IPS-18a (cell line): ENCODE measurements around the gene CDK5RAP3.
A peak's percentile ranks its signal among the peaks of the same experiment; 100 is the strongest.

Experiments
- H3K27ac ChIP-seq: one replicate; pipeline ENCODE4 v1.5.1; 2013; ENCODE audit warnings: low read length
- H3K27me3 ChIP-seq: one replicate; pipeline ENCODE4 v1.6.1; 2013; ENCODE audit warnings: mild to moderate bottlenecking, low read length; ENCODE audit not compliant: control insufficient read depth, insufficient read depth
- H3K36me3 ChIP-seq: one replicate; pipeline ENCODE4 v1.6.1; 2013; ENCODE audit warnings: low read depth, low read length; ENCODE audit not compliant: control insufficient read depth
- H3K4me1 ChIP-seq: one replicate; pipeline ENCODE4 v1.6.1; 2013; ENCODE audit warnings: low read depth, low read length; ENCODE audit not compliant: control insufficient read depth
- H3K4me3 ChIP-seq: one replicate; pipeline ENCODE4 v1.5.1; 2013; ENCODE audit warnings: low read length
- H3K9ac ChIP-seq: one replicate; pipeline ENCODE4 v1.6.1; 2013; ENCODE audit warnings: mild to moderate bottlenecking, low read length, moderate library complexity
- H3K9me3 ChIP-seq: one replicate; pipeline ENCODE4 v1.6.1; 2013; ENCODE audit warnings: low read depth, low read length; ENCODE audit not compliant: control insufficient read depth

Gene CDK5RAP3

DNA sequence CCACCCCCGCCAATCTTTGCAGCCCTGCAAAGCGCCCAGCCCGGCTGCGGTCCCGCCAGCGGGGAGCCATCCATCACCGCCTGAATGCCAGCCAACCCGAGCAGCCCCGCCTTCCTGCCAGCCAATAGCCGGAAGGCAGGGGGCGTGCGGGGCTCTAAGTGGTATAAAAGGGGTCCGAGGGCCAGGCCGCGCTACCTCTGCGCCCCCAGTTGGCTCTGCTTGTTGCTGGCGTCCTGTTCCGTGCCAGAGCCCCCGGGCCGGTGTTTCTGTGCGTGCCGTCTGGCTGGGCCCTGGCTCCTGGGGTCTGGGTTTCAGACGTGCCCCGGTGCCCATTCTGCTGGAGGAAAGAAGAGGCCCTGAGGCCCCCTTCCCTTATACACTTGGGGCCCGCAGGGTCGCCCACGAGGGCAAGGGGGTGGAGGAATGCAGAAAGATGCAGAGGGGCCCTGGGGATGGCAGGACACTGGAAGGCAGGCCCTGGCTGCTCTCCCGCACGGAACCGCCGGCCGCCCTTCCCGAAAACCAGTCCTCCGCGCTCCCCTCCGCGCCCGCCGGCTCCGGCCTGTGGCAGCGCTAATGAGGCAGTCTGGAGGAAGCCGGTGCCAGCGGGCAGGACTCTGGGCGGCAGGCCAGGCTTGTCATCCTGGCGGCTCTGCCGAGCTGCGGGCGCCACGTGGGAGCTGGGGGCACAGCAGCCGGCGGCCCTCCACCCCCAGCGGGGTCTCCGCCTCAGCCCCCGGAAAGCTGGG lies 52.7 kb downstream of the CDK5RAP3 start:
- Histone ChIP-seq H3K4me1 (peaks cover 13% of the 10 kb centered on the region), H3K9ac (no peak overlapping the region), H3K27me3 (peaks cover 24% of the 10 kb centered on the region), H3K27ac (no peak overlapping the region), H3K4me3 (peak overlapping the region; percentile 55), H3K9me3 (no peaks in the 10 kb centered on the region), H3K36me3 (no peaks in the 10 kb centered on the region)

DNA sequence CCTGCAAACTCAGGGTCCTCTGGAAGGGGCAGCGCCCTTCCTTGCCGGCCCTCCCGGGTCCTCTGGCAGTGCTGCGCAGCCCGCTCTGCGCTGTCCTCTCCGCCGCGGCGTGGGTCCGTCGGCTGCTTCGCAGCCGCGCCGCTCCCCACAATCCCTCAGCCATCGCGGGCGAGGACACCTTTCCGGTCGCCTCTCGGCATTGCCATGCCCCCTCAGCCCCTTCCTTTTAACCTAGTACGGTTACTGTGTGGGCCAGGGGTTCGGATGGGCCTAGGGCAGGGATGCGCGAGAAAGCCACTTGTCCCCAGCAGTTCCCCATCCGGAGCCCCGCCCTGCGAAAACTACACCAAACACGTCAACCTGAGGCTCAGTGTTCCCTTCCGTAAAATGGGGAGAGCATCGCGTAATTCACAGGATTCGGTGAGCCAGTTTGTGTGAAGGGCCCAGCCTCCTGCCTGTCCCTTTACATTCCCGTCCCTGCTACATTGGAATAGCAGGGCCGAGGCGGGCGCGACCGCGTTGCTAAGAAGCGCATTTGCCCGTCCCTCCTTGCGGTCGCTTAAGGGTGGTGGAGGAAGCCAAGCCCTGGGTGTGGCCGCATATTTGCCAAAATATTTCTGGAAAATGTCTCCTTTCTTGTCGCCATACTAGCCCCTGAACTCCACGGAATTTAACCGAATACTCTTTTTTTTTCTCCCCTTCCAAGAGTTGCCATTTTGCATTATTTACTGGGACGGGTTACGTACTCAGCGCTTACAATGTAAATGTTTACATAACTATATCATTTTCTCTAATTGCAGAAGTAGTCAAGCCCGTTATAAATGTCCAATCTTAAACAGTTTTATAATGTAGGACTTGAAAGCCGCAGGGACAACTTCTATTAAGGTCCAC lies 53.5 kb downstream of the CDK5RAP3 start:
- Histone ChIP-seq H3K4me1 (peaks cover 13% of the 10 kb centered on the region), H3K4me3 (peak overlapping the region; percentile 55), H3K27ac (no peak overlapping the region), H3K27me3 (peaks cover 24% of the 10 kb centered on the region), H3K9me3 (no peaks in the 10 kb centered on the region), H3K9ac (no peak overlapping the region), H3K36me3 (no peaks in the 10 kb centered on the region)

DNA sequence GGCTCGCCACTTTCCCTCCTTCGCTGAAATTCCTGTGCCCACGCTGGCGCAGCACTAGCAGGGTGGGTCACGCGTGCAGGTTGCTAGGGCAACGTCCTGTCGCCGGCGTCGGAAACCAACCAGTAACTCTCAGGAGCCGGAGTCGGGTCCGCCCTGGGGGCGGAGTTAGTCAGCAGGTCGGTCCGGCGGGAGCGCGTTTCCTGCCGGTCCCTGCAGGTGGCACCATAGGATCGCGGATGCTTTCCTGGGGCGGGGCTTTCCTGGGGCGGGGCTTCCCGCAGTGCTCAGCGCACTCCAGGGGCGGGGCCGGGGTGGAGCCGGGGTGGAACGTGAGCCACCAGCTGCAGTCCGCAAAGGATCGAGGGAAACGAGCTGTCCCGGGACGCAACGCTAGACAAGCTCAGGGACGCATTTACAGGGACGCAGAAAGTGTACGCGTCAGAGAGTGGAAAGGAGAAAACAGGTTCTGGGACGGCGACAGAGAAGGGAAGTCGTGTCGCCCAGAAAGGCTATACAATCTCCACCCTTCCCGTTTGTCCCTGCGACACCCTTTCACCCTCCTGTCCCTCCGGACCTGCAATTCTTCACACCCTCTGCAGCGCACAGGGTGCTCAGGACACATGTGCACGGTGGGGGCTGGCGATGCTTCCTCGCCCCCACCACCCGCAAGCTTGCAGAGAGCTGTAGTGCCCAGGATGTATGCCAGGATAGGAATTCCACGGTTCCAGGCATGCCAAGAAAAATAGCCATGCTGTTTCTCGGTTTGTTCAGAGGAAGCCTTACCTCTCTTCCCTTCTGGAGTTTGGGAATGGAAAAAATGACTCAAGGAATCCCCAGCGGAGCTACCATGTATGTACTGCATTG lies 54.4 kb downstream of the CDK5RAP3 start:
- H3K9ac ChIP-seq = no peak overlapping the region
- H3K4me3 ChIP-seq = peak overlapping the region; percentile 69
- peaks cover 24% of the 10 kb centered on the region for H3K27me3 ChIP-seq
- H3K4me1 ChIP-seq = peaks cover 13% of the 10 kb centered on the region
- no peak overlapping the region for H3K27ac ChIP-seq
- no peaks in the 10 kb centered on the region for H3K9me3 ChIP-seq
- H3K36me3 ChIP-seq = no peaks in the 10 kb centered on the region

DNA sequence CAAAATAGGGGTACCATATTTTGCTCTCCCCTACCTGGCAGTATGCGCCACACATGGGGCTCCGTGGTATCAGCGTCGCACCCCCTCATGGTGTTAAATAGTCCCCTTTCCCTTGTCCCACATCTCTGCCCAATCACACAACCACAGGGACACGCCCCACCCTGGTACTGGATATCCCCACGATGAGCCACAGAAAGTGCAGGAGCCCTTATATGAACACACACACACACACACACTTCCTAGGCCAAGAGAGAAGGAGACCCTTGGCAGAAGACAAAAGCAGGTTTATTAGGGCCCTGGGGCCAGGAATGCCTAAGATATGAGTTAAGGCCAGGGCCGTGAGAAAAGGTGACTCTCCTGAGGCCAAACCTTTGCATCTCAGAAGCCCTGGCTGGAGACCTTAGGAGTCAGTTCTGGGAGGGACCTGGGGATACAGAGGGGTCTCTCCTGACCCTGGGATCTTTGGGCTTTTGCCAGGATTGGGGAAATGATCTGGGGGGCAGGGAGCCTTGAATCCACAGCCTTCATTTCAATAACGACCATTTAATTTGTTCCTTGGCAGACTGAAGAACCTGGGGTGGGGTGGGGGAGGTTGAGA lies 55.1 kb downstream of the CDK5RAP3 start:
- Histone ChIP-seq H3K9me3 (no peaks in the 10 kb centered on the region), H3K9ac (no peak overlapping the region), H3K4me1 (peaks cover 13% of the 10 kb centered on the region), H3K36me3 (no peaks in the 10 kb centered on the region), H3K27me3 (peaks cover 24% of the 10 kb centered on the region), H3K27ac (no peak overlapping the region), H3K4me3 (peak overlapping the region; percentile 69)

DNA sequence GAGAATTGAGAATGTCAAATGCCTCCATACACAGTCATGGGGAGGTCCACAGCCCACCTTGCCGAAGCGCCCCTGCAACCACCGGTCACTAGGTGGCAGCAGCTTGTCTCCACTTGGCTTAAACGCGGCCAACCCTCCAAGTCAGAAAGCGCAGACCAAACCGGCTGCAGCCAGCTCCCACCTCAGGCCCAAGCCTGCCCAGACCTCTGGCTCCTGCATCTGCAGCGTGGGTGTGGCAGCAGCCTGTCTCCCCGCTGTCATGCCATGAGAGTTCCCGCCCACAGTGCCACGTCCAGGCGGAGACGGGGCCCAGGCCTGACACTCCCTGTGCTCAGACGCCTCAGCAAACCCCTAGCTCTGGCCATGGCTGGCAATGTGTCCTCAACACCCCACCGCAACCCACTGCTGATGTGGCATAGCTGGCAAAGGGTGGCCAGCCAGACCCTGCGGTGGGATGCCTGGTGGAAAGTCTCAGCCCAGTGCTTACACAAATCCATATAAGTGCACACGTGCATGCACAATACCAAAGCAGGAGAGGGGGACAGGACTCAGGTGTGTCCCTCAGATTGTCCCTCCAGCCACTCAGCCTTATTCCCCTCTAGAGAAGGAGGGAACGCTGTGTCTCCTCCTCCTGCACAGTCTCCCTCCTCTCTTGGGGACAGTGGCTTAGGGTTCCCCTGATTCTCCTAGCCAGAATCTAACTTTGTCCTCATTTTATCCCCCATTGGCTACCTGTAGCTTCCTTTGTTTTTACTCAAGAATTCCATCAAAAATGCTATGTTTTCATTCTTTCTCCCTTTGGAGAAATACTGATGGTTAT lies 55.8 kb downstream of the CDK5RAP3 start:
- Histone ChIP-seq H3K4me3 (no peak overlapping the region), H3K9me3 (no peaks in the 10 kb centered on the region), H3K9ac (no peak overlapping the region), H3K27me3 (peaks cover 24% of the 10 kb centered on the region), H3K27ac (no peak overlapping the region), H3K4me1 (peaks cover 13% of the 10 kb centered on the region), H3K36me3 (no peaks in the 10 kb centered on the region)

DNA sequence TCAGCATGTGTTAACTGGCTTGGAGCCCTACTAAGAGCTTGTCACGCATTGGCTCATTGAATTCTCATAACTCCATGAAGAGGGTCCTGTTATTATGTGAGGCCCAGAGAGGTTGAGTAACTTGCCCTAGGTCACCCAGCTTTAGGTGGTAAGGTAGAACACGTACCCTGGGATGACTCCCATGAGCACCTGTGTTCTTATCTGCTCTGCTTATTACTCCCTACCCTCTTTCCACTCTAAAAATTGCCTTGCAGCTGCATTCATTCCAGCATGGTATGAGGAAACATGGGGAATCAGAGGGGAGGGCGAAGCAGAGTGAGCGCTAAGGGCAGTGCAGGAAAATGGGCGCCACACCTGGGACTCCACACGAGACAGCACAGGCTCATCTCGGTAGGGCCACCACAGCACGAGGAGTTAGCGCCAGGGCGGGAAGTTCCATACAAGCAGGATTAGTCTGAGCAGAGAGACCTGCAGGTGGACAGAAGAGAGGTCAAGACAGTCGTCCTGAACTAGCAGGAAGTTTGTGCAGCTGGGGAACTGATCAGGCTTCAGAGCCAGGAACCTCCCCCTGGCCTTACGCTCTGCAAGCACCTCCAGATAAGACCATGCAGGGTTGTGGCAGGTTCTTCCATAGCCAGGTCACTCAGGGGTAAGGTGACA lies 56.5 kb downstream of the CDK5RAP3 start:
- H3K9ac ChIP-seq = no peak overlapping the region
- H3K9me3 ChIP-seq = no peaks in the 10 kb centered on the region
- H3K4me3 ChIP-seq = no peak overlapping the region
- peaks cover 13% of the 10 kb centered on the region for H3K4me1 ChIP-seq
- H3K27me3 ChIP-seq = peaks cover 24% of the 10 kb centered on the region
- no peak overlapping the region for H3K27ac ChIP-seq
- H3K36me3 ChIP-seq = no peaks in the 10 kb centered on the region

DNA sequence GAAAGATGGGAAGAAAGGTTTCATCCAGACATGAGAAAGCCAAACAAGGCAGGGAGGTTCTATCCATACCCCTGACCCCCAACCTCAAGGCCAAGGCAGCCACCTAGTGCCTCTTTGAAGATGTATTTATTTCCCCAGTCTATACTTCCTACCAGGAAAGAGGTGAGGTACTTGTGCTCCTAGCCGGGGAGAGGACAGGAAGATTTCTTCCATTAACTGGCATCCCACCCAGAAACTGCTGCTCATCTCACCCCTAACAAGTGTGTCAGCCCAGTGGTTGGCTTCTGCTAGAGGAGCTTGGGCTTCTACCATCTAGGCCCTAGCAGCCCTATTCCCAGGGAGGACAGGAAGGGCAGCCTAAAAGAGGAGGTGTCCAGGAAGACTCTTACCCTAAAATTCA lies 57.8 kb downstream of the CDK5RAP3 start:
- H3K9ac ChIP-seq = no peak overlapping the region
- no peaks in the 10 kb centered on the region for H3K36me3 ChIP-seq
- H3K4me3 ChIP-seq = no peak overlapping the region
- H3K9me3 ChIP-seq = no peaks in the 10 kb centered on the region
- peaks cover 10% of the 10 kb centered on the region for H3K4me1 ChIP-seq
- no peak overlapping the region for H3K27ac ChIP-seq
- peaks cover 24% of the 10 kb centered on the region for H3K27me3 ChIP-seq

DNA sequence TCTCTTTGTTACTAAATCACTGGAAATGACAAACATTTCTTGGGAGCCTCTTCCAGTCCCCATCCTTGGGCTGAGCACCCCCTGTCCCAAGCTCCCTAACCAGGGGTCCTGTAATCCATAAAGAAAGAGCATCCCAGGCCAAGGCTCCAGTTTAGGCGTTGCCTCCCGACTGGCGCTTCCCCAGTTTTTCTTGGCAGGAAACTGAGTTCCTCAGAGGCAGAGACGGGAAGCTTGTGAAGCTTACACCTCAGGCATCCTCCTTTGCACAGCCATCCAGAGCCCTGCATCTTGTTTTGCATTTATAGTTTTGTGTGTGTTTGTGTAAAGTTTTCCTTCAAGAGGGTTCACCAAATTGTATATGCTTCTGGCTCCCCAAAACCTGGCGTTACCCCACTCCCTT lies 59.6 kb downstream of the CDK5RAP3 start:
- Histone ChIP-seq H3K9me3 (no peaks in the 10 kb centered on the region), H3K27me3 (peaks cover 8% of the 10 kb centered on the region), H3K36me3 (no peaks in the 10 kb centered on the region), H3K4me3 (no peak overlapping the region), H3K9ac (no peak overlapping the region), H3K4me1 (peaks cover 5% of the 10 kb centered on the region), H3K27ac (no peak overlapping the region)
